B cell (primary cell): Measurements from ENCODE around the gene STRBP.

ENCODE experiments used
- CTCF ChIP-seq: fragments of 200-600 bp; IDR thresholded peaks from one replicate; pipeline ENCODE4 v1.8.0; 2022; ENCODE audit warnings: antibody characterized with exemption, mild to moderate bottlenecking
- EZH2 ChIP-seq: IDR thresholded peaks from 2 replicates; pipeline ENCODE4 v1.6.1; 2012; ENCODE audit warnings: borderline replicate concordance, low read depth, mild to moderate bottlenecking, moderate library complexity, low read length; ENCODE audit not compliant: insufficient read depth, poor library complexity, severe bottlenecking

- TF ChIP-seq EZH2 (no peak), CTCF (no peak)
These were observed 51.2 kb downstream of the STRBP start for GRCh38 chr9:123217128-123217654.
